LHCN-M2 (cell line): ENCODE results near the gene SFT2D3. TPM values are rescaled to one million over a fixed set of nuclear protein-coding genes. Genes with fewer than 3 reads are reported as not detected.
A peak's percentile ranks its signal among the peaks of the same experiment; 100 is the strongest.

ENCODE experiments used
- DNase-seq: peaks from one replicate; pipeline ENCODE4 v3.0.0-alpha.2; 2012; ENCODE audit warnings: low read depth
- total RNA-seq: library from RNA; depleted of rRNA; stranded (reverse); fragments of >200 nt; gene quantifications from 2 replicates; pipeline ENCODE4 v1.2.3, GENCODE V29; 2014

Gene SFT2D3
- total RNA-seq, 1 experiment from 2014 or later: 6.0 TPM

DNA sequence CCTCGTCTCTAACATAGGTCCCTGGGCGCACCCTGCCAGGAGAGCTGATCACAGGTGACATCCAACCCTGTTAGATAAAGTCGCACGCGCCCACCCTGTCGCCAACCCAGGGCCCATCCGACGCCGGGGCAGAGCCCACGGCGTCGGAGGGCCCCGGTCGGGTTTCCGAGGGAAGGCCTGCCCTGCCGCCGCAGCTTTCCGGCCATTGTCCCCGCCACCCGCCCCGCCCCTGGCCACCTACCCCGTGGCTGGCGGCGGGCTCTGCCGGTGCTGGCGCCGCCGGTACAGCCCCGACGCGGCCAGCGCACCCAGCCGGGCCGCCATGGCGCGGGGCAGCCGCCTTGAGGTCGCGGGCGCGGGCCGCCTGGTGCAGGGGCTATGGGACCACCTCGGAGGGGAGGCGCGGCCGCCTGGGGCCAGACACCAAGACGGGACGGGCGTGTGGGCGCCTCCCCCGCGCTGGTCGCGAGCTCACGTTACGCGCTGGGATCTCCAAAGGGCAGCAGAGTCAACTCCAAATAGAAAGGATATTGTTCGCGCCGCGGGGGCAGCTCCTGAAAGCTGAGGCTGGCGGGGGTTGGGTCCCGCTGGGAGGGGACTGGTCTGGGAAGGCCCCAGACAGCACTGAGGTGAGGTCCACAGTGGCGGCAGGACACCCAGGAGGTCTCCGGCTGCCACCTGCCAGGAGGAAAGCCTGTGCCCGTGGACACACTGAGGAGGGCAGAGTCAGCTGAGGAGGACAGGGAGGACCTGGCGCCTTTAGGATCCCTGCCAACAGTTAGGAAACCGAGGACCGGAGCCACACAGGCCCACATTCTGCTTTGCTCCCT is 37.0 kb upstream of the SFT2D3 start:
- no peak for DNase-seq

DNA sequence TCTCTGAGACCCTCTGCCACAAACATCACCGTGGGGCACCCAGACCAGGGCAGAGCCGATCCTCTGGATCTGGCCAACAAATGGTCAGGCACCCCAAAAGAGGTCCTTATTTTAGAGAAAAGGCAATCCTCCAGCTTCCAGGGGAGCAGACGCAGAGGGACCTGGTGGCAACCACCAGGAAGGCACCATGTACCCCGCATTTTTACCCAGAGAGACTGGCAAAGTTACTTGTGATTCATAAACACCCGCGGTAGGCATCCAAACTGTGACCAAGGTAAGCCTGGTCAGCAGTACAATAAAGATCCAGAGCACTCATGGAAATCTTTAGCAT is 36.4 kb upstream of the SFT2D3 start:
- no peak for DNase-seq

DNA sequence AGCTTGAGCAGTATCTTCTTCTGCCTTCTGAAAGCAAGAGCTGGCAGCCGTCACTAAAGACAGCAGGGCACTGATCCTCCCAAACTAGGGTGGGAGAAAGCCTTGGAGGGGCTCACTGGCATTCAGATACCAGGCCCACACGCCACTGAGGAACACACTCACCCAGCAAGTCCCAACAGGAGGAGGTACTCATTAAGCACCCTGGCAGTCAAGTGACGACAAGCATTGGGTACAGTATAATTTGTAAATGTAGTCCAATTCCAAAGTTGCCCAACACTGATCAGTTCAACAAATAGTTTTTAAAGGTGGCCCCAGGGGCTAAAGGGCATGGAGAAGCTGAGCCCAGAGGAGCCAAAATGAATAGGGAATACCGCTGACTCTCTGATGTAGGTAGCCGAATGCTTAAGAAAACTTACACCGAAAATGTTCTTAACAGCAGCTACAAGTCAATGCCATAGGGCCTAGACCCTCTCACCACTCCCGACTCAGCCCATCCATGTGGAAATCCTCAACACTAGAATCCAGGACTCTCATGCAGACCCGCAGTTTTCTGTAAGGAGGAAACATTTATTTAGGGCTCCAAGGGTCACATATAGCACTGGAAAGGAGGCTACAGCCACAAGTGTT is 35.9 kb upstream of the SFT2D3 start:
- DNase-seq: no peak

DNA sequence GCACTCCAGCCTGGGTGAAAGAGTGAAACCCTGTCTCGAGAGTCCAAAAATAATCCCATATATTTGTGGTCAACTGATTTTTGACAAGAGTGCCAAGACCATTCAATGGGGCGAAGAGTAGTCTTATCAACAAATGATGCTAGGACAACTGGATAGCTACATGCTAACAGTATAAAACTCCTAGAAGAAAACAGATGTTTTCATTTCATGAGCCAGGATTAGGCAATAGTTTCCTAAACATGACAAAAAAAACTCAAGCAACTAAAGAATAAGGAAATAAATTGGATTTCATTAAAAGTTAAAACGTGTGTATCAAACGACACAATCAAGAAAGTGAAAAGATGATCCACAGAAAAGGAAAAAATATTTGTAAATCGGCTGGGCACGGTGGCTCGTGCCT is 32.2 kb upstream of the SFT2D3 start:
- DNase-seq: no peak

DNA sequence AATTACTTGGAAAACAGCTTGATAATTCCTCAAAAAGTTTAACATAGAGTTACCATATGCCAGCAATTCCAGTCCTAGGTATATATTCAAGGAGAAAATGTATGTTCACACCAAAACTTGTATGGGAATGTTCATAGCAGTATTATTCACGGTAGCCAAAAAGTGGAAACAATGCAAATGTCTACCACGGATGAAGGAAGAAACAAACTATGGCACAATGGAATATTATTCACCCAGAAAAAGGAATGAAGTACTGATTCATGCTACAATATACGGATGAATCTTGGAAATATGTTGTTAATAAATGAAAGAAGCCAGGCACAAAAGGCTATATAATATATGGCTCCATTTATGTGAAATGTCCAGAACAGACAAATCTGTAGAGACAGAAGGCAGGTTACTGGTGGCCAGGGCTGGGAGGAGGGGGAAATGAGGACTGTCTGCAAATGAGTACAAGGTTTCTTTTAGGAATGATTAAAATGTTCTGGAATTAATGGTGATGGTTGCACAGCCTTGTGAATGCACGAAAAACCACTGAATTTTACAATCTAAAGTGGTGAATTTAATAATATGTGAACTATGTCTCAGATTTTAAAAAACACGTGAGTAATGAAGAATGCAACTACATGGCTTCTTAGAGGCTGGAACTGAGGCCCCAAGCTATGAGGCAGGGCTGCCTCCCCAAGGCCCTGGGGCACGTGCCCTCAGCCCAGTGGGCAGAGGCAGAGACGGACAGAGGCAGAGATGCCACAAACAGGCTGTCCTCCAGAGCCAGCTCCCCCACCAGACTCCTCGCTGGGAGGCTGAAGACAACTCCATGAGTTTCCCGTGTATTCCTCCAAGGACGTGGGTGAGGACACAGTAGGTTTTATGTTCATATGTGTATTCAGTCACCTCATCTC is 31.0 kb upstream of the SFT2D3 start:
- no peak for DNase-seq

DNA sequence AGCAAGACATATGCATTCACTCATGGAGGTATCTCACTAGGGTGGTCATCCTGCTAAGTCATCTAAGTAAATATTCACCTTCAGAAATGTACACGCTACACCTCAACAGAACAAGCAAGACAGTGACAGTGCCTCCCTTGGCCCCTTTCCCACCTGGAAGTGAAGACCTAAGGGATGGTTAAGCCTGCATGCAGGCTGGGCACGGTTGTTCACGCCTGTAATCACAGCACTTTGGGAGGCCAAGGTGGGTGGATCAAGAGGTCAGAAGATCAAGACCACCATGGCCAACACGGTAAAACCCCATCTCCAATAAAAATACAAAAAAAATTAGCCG is 30.4 kb upstream of the SFT2D3 start:
- DNase-seq: no peak

DNA sequence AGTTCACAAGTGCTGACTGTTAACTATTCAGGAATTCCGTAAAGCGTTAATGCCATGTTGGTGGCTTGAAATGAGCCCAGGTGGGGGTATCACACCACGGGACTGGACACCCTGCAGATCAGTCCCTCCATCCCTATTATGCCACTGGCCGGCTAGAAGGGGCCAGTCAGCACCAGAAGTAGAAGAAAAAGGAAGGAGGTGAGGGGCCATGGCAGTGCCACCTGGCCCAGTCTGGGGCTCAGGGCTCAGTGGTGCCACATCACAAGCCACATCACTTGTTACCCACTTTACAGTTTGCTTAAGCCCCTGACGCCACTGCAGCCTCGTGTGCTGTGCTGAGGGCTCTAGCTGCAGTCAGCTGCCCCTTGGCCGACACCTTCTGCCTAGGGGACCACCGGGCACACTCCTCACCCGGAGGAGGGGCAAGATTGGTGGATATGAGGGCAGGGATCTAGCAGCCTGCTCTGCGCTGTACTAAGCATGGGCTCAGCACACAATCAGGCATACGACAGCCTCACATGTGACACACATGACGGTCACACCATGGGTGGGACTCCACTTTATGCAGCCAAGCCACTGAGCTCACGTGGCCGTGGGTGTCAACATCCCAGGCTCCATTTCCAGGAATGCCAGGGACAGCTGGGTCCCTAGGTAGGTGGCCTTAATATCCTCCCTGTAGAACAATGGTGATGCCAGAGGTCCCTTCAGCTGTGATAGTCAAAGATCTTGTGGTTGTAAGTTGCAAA is 29.6 kb upstream of the SFT2D3 start:
- DNase-seq: no peak

DNA sequence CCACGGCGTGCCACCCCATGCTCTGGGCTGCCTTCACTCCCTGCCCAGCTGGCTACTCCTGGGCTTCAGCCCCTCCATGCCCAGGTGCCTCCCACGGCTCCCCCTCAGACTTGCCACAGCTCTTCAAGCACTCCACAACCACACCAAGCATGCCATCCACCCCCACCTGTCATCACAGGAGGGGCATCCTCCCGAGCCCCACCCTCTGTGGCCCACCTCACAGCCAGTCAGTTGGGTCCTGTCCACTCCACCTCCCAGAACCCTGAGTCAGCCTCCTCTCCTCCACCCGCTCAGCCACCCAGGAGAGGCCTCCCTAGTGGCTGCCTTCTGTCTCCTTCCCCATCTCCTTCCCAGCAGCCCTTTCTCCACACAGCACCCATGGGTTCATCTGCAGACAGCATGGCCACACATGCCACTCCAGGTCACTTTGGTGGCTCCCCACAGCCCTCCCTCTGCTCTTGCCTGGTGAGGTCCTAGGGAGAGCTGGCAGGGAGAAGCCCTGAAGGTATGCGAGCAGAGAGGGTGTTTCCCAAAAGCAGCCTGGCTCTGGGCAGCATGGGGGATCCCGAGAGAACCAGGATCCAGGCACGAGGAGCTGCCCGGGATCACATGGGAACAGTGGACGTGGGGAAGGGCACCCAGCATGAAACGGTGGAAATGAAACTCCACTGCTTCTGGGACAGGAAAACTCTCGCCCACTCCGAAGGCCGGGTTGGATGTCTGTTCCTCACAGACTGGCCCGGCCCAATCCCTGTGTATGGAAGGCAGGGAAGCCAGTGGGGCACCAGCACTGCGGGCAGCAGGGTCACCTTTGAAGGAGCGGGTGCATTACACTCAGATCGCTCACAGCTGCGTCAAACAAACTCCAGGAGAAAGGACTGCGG is 28.7 kb upstream of the SFT2D3 start:
- DNase-seq: no peak

DNA sequence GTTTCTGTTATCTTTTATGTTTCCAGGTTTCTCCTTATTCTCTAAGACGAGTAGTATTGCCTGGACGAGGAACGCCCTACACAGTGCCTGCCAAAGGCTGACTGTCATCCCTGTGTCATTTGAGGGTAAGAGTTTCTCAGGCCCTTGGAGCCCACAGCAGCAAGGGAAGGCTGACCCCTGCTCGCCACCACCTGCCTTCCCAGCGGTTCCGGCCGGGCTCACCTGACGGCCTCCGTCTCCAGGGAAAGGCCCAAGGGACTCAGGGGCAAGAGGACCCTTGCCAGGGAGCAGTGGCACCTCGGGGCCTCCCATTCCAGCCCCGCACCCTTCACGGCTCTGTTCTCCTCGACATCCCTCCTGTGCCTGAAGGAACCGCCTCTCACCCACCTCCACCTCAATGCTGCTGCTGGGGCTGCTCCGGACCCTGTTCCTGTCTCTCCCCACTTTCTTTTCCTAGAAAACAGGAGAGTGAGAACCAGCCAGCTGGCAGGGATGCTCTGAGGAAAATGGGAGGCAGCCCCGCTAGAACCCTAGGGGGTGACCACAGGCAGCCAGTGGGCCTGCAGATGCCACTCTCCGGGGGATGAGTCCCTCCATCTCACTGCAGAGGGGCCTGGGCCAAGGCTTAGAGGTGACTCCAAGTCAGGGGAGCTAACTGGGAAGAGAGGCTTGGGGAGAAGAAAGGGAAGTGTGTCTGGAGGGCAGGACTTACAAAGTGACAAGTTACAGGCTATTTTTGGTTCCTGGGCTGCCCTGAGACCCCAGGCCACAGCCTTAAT is 27.8 kb upstream of the SFT2D3 start:
- no peak for DNase-seq

DNA sequence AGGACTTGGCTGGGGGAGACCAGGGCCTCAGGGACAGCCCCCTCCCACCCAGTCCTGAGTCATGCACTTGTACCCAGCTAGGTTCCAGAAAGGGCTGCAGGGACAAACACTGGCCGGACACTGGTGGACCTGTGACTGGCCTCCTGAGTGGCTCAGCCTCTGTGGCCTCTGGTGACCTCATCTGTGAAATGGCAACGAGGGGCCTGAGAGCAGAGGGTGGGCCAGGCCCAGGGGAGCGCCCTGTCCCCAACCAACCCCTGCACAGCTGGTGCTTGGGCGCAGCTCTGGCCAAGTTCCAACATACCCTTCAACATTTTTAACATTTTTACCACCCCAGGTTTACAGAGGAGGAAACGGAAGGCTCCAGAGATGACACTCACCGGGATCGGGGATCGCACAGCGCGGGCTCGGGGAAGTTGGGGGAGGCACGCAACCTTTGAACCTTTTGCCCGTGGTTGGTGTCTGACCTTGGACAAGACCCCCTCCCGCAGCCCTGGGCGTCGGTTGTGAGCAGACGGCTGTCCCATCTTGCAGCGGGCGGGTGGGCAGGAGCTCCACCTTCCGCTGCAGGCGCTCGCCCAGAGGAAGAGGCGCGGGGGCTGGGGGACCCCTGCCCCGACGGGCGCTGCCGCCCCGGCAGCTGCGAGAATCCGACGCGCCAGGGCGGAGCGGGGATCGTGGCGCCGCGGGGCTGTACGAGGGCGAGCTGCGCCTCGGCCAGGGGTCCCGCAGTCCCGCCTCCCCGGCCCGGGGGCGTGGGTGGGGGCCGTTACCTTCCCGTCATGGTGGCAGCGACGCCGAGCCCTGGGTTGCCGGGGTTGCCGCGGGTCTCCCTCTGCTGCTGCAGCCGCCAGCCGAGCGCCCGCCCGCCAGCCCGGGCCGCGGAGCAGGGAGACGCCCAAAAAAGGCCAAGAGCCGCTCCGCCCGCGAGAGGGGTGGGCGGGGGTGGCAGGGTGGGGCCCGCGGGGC is 26.8 kb upstream of the SFT2D3 start:
- DNase-seq: no peak

DNA sequence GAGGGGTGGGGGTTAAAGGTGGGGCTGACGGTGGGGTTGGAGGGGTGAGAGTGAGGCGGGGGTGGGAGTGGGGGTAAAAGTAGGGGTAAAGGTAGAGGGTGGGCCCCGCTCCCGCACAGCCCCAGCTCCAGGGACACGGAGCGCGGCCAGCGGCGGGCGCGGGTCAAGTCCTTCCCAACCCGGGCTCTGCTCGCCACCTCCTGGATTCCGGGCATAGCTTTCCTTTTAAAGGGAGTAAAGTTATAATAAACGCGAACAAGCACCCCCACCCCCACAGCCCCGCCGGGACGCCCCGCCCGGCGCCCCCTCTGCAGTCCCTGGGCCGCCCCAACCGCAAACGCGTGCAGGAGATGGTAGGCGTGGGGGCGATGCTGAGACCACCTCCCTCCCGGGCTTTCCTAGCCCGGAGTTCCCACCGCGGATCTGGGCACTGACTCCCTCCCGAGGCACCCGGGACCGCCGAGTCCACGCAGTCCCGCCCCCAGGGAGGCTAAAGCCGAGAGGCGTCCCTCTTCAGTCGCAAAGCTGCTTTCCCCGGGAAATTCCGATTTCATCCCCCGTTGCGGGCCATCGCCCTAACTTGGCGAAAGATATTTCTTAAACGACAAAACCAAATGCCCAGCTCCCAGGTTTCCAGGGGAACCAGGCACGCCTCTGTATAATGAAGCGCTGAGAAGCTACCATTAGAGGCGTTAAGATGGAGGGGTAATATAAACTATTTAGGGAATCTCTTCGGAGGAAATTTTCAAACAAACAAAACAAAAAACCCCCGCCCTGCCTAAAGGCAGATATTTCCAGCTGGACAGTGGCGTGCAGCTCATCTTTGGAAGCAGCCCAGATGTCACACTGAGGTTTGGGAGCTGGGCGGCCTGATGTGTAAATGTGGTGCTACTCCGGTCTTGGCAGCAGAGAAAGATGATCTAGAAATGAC is 25.7 kb upstream of the SFT2D3 start, which contains the start of gene LIMS2:
TSS of gene LIMS2 (minus strand) at position 200 of the 931 bp plus-strand sequence. CDS start 506 bp downstream, outside the sequence.
- DNase-seq: peak; percentile 41

DNA sequence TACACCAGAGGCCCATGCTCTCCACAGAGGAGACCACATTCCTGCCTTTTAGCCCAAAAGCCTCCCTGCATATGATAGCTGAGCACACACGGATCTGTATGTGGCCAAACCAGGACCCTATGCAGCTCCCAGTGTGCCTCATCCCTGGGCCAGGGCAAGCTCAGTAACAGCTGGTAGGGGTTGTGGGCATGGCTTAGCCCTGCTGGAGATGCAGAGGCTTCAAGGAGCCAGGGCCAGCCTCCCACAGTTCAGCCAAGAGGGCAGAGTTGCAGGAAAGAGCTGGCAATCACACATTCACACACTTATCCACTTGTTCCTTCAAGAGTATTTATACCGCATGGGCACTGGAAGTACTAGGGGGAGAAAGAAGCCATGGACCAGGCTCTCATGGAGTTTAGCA is 24.4 kb upstream of the SFT2D3 start:
- no peak for DNase-seq

DNA sequence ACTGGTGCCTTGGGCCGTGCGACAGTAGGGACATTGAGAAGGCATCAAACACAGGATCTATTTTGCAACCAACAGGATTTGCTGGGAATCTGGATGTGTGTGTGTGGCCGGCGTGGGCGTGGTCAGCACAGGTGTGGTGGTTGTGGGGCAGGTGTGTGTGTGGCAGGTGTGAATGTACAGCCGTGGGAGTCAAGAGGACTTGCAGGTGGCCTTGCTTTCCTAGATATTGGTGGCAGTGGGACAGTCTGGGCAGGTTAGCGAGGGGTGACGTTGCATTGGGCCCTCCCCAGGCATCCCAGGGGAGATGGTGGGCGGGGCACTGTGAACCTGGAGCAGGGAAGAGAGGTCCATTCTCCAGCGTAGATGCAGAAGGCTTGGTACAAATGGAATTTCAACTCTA is 22.8 kb upstream of the SFT2D3 start:
- no peak for DNase-seq

DNA sequence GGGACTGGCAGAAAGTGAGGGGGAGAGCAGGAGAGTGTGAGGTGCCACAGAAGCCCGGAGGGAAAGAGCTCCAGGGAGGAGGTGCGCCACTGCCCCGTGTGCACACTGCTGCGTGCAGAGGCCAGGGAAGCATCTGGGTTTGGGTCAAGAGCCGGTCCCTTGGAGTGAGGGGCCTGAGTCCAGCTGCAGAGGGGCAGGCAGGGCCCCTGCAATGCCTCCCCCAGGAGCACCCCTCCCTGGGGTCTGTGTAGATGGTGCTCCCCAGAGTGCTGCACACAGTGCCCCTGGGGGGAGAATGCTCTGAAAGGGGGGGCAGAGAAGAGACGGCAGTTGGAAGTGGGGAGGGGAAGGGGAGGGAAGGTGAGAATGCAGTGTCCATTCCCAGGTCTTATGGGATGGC is 22.3 kb upstream of the SFT2D3 start:
- no peak for DNase-seq

DNA sequence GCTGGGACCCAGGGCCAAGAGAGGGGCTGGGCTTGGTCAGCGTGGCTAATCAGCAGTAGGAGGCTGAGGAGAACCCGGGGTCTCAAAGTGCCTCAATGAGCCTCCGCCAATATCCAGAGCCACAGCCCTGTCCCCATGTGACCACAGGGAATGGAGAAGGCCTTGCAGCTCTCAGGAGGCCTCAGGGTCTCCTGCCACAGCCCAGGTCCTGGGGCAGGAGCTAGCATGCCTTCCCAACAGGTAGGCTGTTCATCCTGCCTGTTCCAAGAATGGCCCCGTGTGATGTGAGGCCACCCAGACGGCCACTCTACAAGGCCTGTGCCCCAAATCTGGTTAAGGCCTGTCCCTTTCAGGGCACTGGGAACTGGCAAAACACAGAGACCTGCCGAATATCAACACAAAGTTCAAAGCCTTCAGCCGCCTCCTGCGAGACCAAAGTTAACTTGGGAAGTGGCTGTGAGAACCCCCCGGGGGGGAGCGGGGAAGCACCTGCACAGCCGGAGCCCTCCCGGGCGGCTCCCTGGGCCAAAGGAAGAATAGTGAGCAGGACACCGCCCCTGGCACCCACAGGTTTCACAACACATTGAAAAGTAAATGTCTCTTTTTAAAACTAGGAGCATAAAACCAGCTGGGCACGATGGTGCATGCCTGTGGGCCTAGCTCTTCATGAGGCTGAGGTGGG is 21.5 kb upstream of the SFT2D3 start:
- no peak for DNase-seq

DNA sequence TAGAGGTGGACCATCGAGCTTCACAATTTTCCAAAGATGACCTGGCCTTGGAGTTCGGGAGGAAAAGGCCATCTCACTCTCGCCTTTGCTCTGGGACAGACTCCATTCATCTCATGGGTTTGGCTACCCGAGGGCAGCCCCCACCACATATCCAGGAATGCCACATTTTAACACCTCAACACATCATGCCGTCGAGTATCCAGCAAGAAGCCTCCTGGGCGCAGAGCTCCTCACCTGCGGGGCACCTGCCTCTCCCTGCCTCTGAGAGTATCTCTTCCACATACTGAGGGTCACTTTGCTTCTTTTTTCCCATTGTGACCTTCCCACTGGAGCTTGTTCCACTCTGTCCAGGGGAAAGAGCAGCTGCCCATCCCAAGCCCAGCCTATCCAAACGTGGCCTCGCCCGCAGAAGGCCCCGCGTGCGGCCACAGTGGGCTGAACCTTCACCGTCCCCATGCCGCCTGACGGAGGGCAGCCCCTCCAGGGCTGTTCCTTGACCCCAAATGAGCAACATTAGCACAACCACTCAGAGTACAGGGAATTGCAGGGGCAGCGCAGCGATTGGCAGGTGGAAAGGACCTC is 20.5 kb upstream of the SFT2D3 start:
- DNase-seq: no peak
